ENCODE results near the gene VSNL1. TPM values are rescaled to one million over a fixed set of nuclear protein-coding genes. Genes with fewer than 3 reads are reported as not detected.

Gene VSNL1
- total RNA-seq = 0.05 TPM in 1 of 2 replicates, not detected in the other

GRCh38 chr2:17540093-17540812 is at the start of gene VSNL1:
Gene VSNL1 (plus strand): TSS chr2:17540696. CDS start chr2:17592075, 51,379 bp downstream.
- peak; percentile 57 for DNase-seq (ENCODE audit: low read depth)

- no peak for DNase-seq (ENCODE audit: low read depth)
Observed at GRCh38 chr2:17495590-17495989, 44.9 kb upstream of the VSNL1 start.

GRCh38 chr2:17497718-17498117 is 42.8 kb upstream of the VSNL1 start:
- no peak for DNase-seq (ENCODE audit: low read depth)

- DNase-seq (ENCODE audit: low read depth) = peak; percentile 77
Observed at GRCh38 chr2:17506736-17507616, 33.5 kb upstream of the VSNL1 start.

- DNase-seq (ENCODE audit: low read depth) = no peak
Observed at GRCh38 chr2:17515652-17516051, 24.8 kb upstream of the VSNL1 start.

GRCh38 chr2:17517481-17518211 is 22.9 kb upstream of the VSNL1 start:
- DNase-seq (ENCODE audit: low read depth) = no peak

- DNase-seq (ENCODE audit: low read depth) = peak; percentile 72
Observed at GRCh38 chr2:17518212-17519154, 22.0 kb upstream of the VSNL1 start, which contains the start of gene RAD51AP2. Gene RAD51AP2 (minus strand): TSS chr2:17518440. CDS start chr2:17518415, 25 bp downstream.

GRCh38 chr2:17519486-17519885 is 21.0 kb upstream of the VSNL1 start:
- no peak for DNase-seq (ENCODE audit: low read depth)

- DNase-seq (ENCODE audit: low read depth) = no peak
Observed at GRCh38 chr2:17520761-17521160, 19.7 kb upstream of the VSNL1 start.

GRCh38 chr2:17521621-17522020 is 18.9 kb upstream of the VSNL1 start:
- DNase-seq (ENCODE audit: low read depth) = no peak

GRCh38 chr2:17522303-17522702 is 18.2 kb upstream of the VSNL1 start:
- no peak for DNase-seq (ENCODE audit: low read depth)

GRCh38 chr2:17529771-17530170 is 10.7 kb upstream of the VSNL1 start:
- no peak for DNase-seq (ENCODE audit: low read depth)

GRCh38 chr2:17533546-17533945 is 7.0 kb upstream of the VSNL1 start:
- DNase-seq (ENCODE audit: low read depth) = no peak

- DNase-seq (ENCODE audit: low read depth) = no peak
Observed at GRCh38 chr2:17536416-17536815, 4.1 kb upstream of the VSNL1 start.

- no peak for DNase-seq (ENCODE audit: low read depth)
Observed at GRCh38 chr2:17538022-17538843, 2.3 kb upstream of the VSNL1 start.

GRCh38 chr2:17538844-17539554 is 1.5 kb upstream of the VSNL1 start:
- peak; percentile 48 for DNase-seq (ENCODE audit: low read depth)

- DNase-seq (ENCODE audit: low read depth) = no peak
Observed at GRCh38 chr2:17539611-17540092, 844 bp upstream of the VSNL1 start.

GRCh38 chr2:17540813-17541530 is 476 bp downstream of the VSNL1 start:
- no peak for DNase-seq (ENCODE audit: low read depth)

- DNase-seq (ENCODE audit: low read depth) = no peak
Observed at GRCh38 chr2:17541531-17541950, 1.0 kb downstream of the VSNL1 start.

Data from renal cortical epithelial cell (primary cell).